ENCODE measurements around the gene SLC34A3. TPM values are rescaled to one million over a fixed set of nuclear protein-coding genes. Genes with fewer than 3 reads are reported as not detected.

SLC34A3 gene
- total RNA-seq, 1 donor = not detected

GRCh38 chr9:137192859-137193258, 37.8 kb upstream of the SLC34A3 start:
- Histone ChIP-seq H3K36me3 (ENCODE audit: insufficient read depth, low read length) (peaks cover 14% of the 10 kb centered on the region), H3K4me1 (ENCODE audit: insufficient read depth, low read length) (peaks cover 10% of the 10 kb centered on the region), H3K4me2 (ENCODE audit: insufficient read depth, low read length) (no peak overlapping the region), H3K27me3 (ENCODE audit: insufficient read depth, low read length) (no peaks in the 10 kb centered on the region), H4K20me1 (ENCODE audit: insufficient read depth, low read length) (peaks cover 34% of the 10 kb centered on the region), H3K79me2 (ENCODE audit: insufficient read depth, low read length) (peaks cover 79% of the 10 kb centered on the region), H3K9me3 (ENCODE audit: low read depth, low read length) (no peaks in the 10 kb centered on the region), H3K4me3 (ENCODE audit: insufficient read depth, low read length) (no peak overlapping the region), H3K27ac (ENCODE audit: low read depth, low read length) (no peak overlapping the region), H2AFZ (ENCODE audit: low read length) (no peak overlapping the region)
- DNase-seq (ENCODE audit: insufficient read length, low spot score, missing footprints) = no peak
- no peak for TF ChIP-seq CTCF (IDR thresholded peaks at IDR 0.05; ENCODE audit: extremely low read depth, low read depth, low read length)

GRCh38 chr9:137193771-137194170, 36.9 kb upstream of the SLC34A3 start:
- H3K4me1 ChIP-seq (ENCODE audit: insufficient read depth, low read length) = peaks cover 17% of the 10 kb centered on the region
- H2AFZ ChIP-seq (ENCODE audit: low read length) = no peak overlapping the region
- H3K36me3 ChIP-seq (ENCODE audit: insufficient read depth, low read length) = peaks cover 14% of the 10 kb centered on the region
- no peak for DNase-seq (ENCODE audit: insufficient read length, low spot score, missing footprints)
- no peaks in the 10 kb centered on the region for H3K9me3 ChIP-seq (ENCODE audit: low read depth, low read length)
- peaks cover 42% of the 10 kb centered on the region for H4K20me1 ChIP-seq (ENCODE audit: insufficient read depth, low read length)
- TF ChIP-seq CTCF (IDR thresholded peaks at IDR 0.05; ENCODE audit: extremely low read depth, low read depth, low read length) = no peak
- no peak overlapping the region for H3K4me2 ChIP-seq (ENCODE audit: insufficient read depth, low read length)
- no peak overlapping the region for H3K4me3 ChIP-seq (ENCODE audit: insufficient read depth, low read length)
- H3K79me2 ChIP-seq (ENCODE audit: insufficient read depth, low read length) = peaks cover 84% of the 10 kb centered on the region
- H3K27ac ChIP-seq (ENCODE audit: low read depth, low read length) = no peak overlapping the region
- no peaks in the 10 kb centered on the region for H3K27me3 ChIP-seq (ENCODE audit: insufficient read depth, low read length)

- H3K79me2 ChIP-seq (ENCODE audit: insufficient read depth, low read length) = peaks cover 89% of the 10 kb centered on the region
- peaks cover 42% of the 10 kb centered on the region for H4K20me1 ChIP-seq (ENCODE audit: insufficient read depth, low read length)
- no peak overlapping the region for H2AFZ ChIP-seq (ENCODE audit: low read length)
- no peak overlapping the region for H3K4me3 ChIP-seq (ENCODE audit: insufficient read depth, low read length)
- H3K27ac ChIP-seq (ENCODE audit: low read depth, low read length) = no peak overlapping the region
- H3K27me3 ChIP-seq (ENCODE audit: insufficient read depth, low read length) = no peaks in the 10 kb centered on the region
- no peak for DNase-seq (ENCODE audit: insufficient read length, low spot score, missing footprints)
- H3K4me1 ChIP-seq (ENCODE audit: insufficient read depth, low read length) = peaks cover 20% of the 10 kb centered on the region
- H3K9me3 ChIP-seq (ENCODE audit: low read depth, low read length) = no peaks in the 10 kb centered on the region
- peaks cover 14% of the 10 kb centered on the region for H3K36me3 ChIP-seq (ENCODE audit: insufficient read depth, low read length)
- H3K4me2 ChIP-seq (ENCODE audit: insufficient read depth, low read length) = no peak overlapping the region
- TF ChIP-seq CTCF (IDR thresholded peaks at IDR 0.05; ENCODE audit: extremely low read depth, low read depth, low read length) = no peak
Observed at GRCh38 chr9:137194388-137194787, 36.3 kb upstream of the SLC34A3 start.

GRCh38 chr9:137194909-137195308, 35.8 kb upstream of the SLC34A3 start:
- H4K20me1 ChIP-seq (ENCODE audit: insufficient read depth, low read length) = peaks cover 37% of the 10 kb centered on the region
- H3K4me1 ChIP-seq (ENCODE audit: insufficient read depth, low read length) = peaks cover 16% of the 10 kb centered on the region
- TF ChIP-seq CTCF (IDR thresholded peaks at IDR 0.05; ENCODE audit: extremely low read depth, low read depth, low read length) = no peak
- DNase-seq (ENCODE audit: insufficient read length, low spot score, missing footprints) = no peak
- H2AFZ ChIP-seq (ENCODE audit: low read length) = no peak overlapping the region
- no peaks in the 10 kb centered on the region for H3K27me3 ChIP-seq (ENCODE audit: insufficient read depth, low read length)
- H3K4me2 ChIP-seq (ENCODE audit: insufficient read depth, low read length) = no peak overlapping the region
- H3K79me2 ChIP-seq (ENCODE audit: insufficient read depth, low read length) = peaks cover 85% of the 10 kb centered on the region
- H3K4me3 ChIP-seq (ENCODE audit: insufficient read depth, low read length) = no peak overlapping the region
- H3K9me3 ChIP-seq (ENCODE audit: low read depth, low read length) = no peaks in the 10 kb centered on the region
- no peak overlapping the region for H3K27ac ChIP-seq (ENCODE audit: low read depth, low read length)
- H3K36me3 ChIP-seq (ENCODE audit: insufficient read depth, low read length) = peaks cover 13% of the 10 kb centered on the region
